Renal cortical epithelial cell (primary cell): ENCODE data around the gene GHITM. TPM values are rescaled to one million over a fixed set of nuclear protein-coding genes. Genes with fewer than 3 reads are reported as not detected.
A peak's percentile ranks its signal among the peaks of the same experiment; 100 is the strongest.
"Not testable (repeated sequence)": the region's sequence is repeated elsewhere in the genome, so short reads cannot be mapped to it uniquely, and the experiment has no call there.

ENCODE experiments used
- DNase-seq: peaks from one replicate; pipeline ENCODE4 v3.0.0-alpha.2; 2011; ENCODE audit warnings: low read depth
- total RNA-seq: library from RNA; depleted of rRNA; stranded (reverse); fragments of >200 nt; gene quantifications from 2 replicates; pipeline ENCODE4 v1.2.3, GENCODE V29; 2014

GHITM gene
- 215 and 338 TPM in 2 replicates for total RNA-seq

GRCh38 chr10:84139126-84140035 is at the start of gene GHITM:
Gene GHITM (plus strand): TSS chr10:84139509. CDS start chr10:84141501, 1,992 bp downstream.
- peak; percentile 93 for DNase-seq

GRCh38 chr10:84095811-84096497 is 43.4 kb upstream of the GHITM start:
- no peak for DNase-seq

GRCh38 chr10:84097787-84098353 is 41.4 kb upstream of the GHITM start:
- peak; percentile 31 for DNase-seq

- DNase-seq, result no peak
These were observed 40.6 kb upstream of the GHITM start for GRCh38 chr10:84098667-84099066.

- no peak for DNase-seq
These were observed 38.3 kb upstream of the GHITM start for GRCh38 chr10:84101042-84101441.

GRCh38 chr10:84108797-84109196 is 30.5 kb upstream of the GHITM start:
- DNase-seq, result no peak

- DNase-seq, result not testable (repeated sequence)
These were observed 29.5 kb upstream of the GHITM start for GRCh38 chr10:84109772-84110171.

- not testable (repeated sequence) for DNase-seq
These were observed 25.8 kb upstream of the GHITM start for GRCh38 chr10:84113468-84113867.

- DNase-seq, result peak; percentile 17
These were observed 25.1 kb upstream of the GHITM start for GRCh38 chr10:84114088-84114667.

GRCh38 chr10:84117204-84117603 is 22.1 kb upstream of the GHITM start:
- DNase-seq, result peak; percentile 27

- peak; percentile 84 for DNase-seq
These were observed 21.5 kb upstream of the GHITM start for GRCh38 chr10:84117686-84118394.

GRCh38 chr10:84118395-84119006 is 20.8 kb upstream of the GHITM start:
- DNase-seq, result peak; percentile 25

- DNase-seq, result no peak
These were observed 15.9 kb upstream of the GHITM start for GRCh38 chr10:84123362-84123761.

- not testable (repeated sequence) for DNase-seq
These were observed 13.2 kb upstream of the GHITM start for GRCh38 chr10:84125910-84126784.

GRCh38 chr10:84126785-84127167 is 12.5 kb upstream of the GHITM start:
- no peak for DNase-seq

- peak; percentile 21 for DNase-seq
These were observed 3.5 kb upstream of the GHITM start for GRCh38 chr10:84135836-84136235.

GRCh38 chr10:84137811-84138210 is 1.5 kb upstream of the GHITM start:
- DNase-seq, result no peak

GRCh38 chr10:84138478-84139125 is 707 bp upstream of the GHITM start:
- DNase-seq, result no peak

- DNase-seq, result peak; percentile 29
These were observed 699 bp downstream of the GHITM start for GRCh38 chr10:84140036-84140379.

- DNase-seq, result no peak
These were observed 8.0 kb downstream of the GHITM start for GRCh38 chr10:84147347-84147746.
